SKM-1 (cell line): ENCODE results near the gene TPP1.

Experiments
- DNase-seq: peaks from one replicate; lab custom pipeline; 2025; ENCODE audit not compliant: unreplicated experiment; lab: John Stamatoyannopoulos, UW

TPP1 gene

GRCh38 chr11:6596239-6596877 lies 22.9 kb downstream of the TPP1 start:
- no peak for DNase-seq

- DNase-seq, result no peak
Measured at GRCh38 chr11:6594142-6594768, 25.0 kb downstream of the TPP1 start.

GRCh38 chr11:6588018-6588417 lies 31.2 kb downstream of the TPP1 start:
- DNase-seq, result no peak

GRCh38 chr11:6587360-6587953 lies 31.8 kb downstream of the TPP1 start:
- DNase-seq, result no peak

- DNase-seq, result no peak
Measured at GRCh38 chr11:6586434-6587359, 32.5 kb downstream of the TPP1 start.

GRCh38 chr11:6584528-6584927 lies 34.7 kb downstream of the TPP1 start:
- no peak for DNase-seq

- DNase-seq, result no peak
Measured at GRCh38 chr11:6583584-6583983, 35.6 kb downstream of the TPP1 start.

GRCh38 chr11:6579681-6580080 lies 39.5 kb downstream of the TPP1 start:
- DNase-seq, result no peak

- DNase-seq, result no peak
Measured at GRCh38 chr11:6578134-6578533, 41.1 kb downstream of the TPP1 start.

GRCh38 chr11:6576471-6577373 lies 42.5 kb downstream of the TPP1 start:
- peak; percentile 8 for DNase-seq

GRCh38 chr11:6574816-6575715 lies 44.2 kb downstream of the TPP1 start:
- DNase-seq, result no peak

- no peak for DNase-seq
Measured at GRCh38 chr11:6572215-6572614, 47.0 kb downstream of the TPP1 start.

- no peak for DNase-seq
Measured at GRCh38 chr11:6571434-6572008, 47.7 kb downstream of the TPP1 start.

GRCh38 chr11:6570691-6571427 lies 48.4 kb downstream of the TPP1 start:
- DNase-seq, result no peak

- no peak for DNase-seq
Measured at GRCh38 chr11:6569706-6570105, 49.5 kb downstream of the TPP1 start.

GRCh38 chr11:6568191-6568918 lies 50.9 kb downstream of the TPP1 start:
- DNase-seq, result no peak

- no peak for DNase-seq
Measured at GRCh38 chr11:6567371-6567745, 51.9 kb downstream of the TPP1 start.
